Endothelial cell of umbilical vein (primary cell): ENCODE measurements around the gene RTEL1. TPM values are rescaled to one million over a fixed set of nuclear protein-coding genes. Genes with fewer than 3 reads are reported as not detected.
A peak's percentile ranks its signal among the peaks of the same experiment; 100 is the strongest.

Experiments used
- BruUV-seq: library from RNA; stranded (reverse); fragments of 400-500 nt; replicated peaks from 2 replicates; lab custom pipeline; 2021; lab: Mats Ljungman, UMichigan
- CTCF ChIA-PET: fragments of 300-600, 350-600 bp; sonication (Branson Sonifier 250); formaldehyde crosslinking; loops from one replicate; lab custom pipeline; 2021; ENCODE audit warnings: antibody characterized with exemption, inconsistent platforms; lab: Charles Lee
- POLR2A ChIA-PET: fragments of 300-600, 350-600 bp; sonication (Branson Sonifier 250); formaldehyde crosslinking; loops from one replicate; lab custom pipeline; 2021; ENCODE audit warnings: antibody characterized with exemption, inconsistent platforms; lab: Charles Lee
- DNase-seq: peaks from one replicate; pipeline ENCODE4 v3.0.0-alpha.2; 2011; ENCODE audit warnings: low read depth, low spot score
- FAIRE-seq: peaks from 2 replicates; lab custom pipeline; 2011; peaks lifted over from hg19 to GRCh38; lab: Jason Lieb, UNC
- H2AFZ ChIP-seq: 2 replicates; pipeline ENCODE4 v1.6.0; 2012; ENCODE audit warnings: low read depth, low read length, control low read depth, inconsistent platforms
- H3K27ac ChIP-seq: 2 replicates; pipeline ENCODE4 v1.5.1; 2011; ENCODE audit warnings: low read depth, mild to moderate bottlenecking, control low read depth, low read length, moderate library complexity; ENCODE audit not compliant: insufficient read depth
- H3K27me3 ChIP-seq, 2 experiments: 2 replicates each; pipeline versions ENCODE4 v1.6.0 to v1.6.1; 2011; ENCODE audit warnings: low read length in 2 of 2, mixed read lengths in 1 of 2; ENCODE audit not compliant: control insufficient read depth in 2 of 2, insufficient read depth in 2 of 2
- H3K36me3 ChIP-seq, 2 experiments: 2 replicates in 1 of 2; 3 replicates in 1 of 2; pipeline ENCODE4 v1.5.1; 2011; ENCODE audit warnings: low read length in 2 of 2, mild to moderate bottlenecking in 1 of 2, moderate library complexity in 1 of 2; ENCODE audit not compliant: control insufficient read depth in 2 of 2, insufficient read depth in 2 of 2; ENCODE audit errors: extremely low read depth in 1 of 2
- H3K4me1 ChIP-seq: 3 replicates; pipeline ENCODE4 v1.5.1; 2011; ENCODE audit warnings: mild to moderate bottlenecking, low read length; ENCODE audit not compliant: control insufficient read depth, insufficient read depth; ENCODE audit errors: extremely low read depth
- H3K4me2 ChIP-seq: 2 replicates; pipeline ENCODE4 v1.6.1; 2011; ENCODE audit warnings: low read length, control low read depth, mixed read lengths; ENCODE audit not compliant: insufficient read depth
- H3K4me3 ChIP-seq, 3 experiments: fragments of 200-600 bp in 1 of 3; sonication (generic), shearing (Covaris generic) in 1 of 3; replicated peaks in 1 of 3; 2 replicates each; pipeline ENCODE4 v1.5.1; 2011 to 2016; ENCODE audit warnings: control low read depth in 3 of 3, low read length in 3 of 3, mild to moderate bottlenecking in 2 of 3, inconsistent platforms in 1 of 3, low read depth in 1 of 3, moderate library complexity in 1 of 3; ENCODE audit not compliant: insufficient read depth in 1 of 3
- H3K79me2 ChIP-seq: 2 replicates; pipeline ENCODE4 v1.6.0; 2012; ENCODE audit warnings: low read length, inconsistent platforms; ENCODE audit not compliant: control insufficient read depth, insufficient read depth
- H3K9ac ChIP-seq: replicated peaks from 2 replicates; pipeline ENCODE3; 2011; ENCODE audit warnings: low read length, control low read depth; ENCODE audit not compliant: insufficient read depth; ENCODE audit errors: extremely low read depth
- H3K9me1 ChIP-seq: replicated peaks from 3 replicates; pipeline ENCODE4 v1.6.0; 2011; ENCODE audit warnings: mild to moderate bottlenecking, low read length; ENCODE audit not compliant: control insufficient read depth, insufficient read depth; ENCODE audit errors: extremely low read depth
- H3K9me3 ChIP-seq: replicated peaks from 2 replicates; pipeline ENCODE4 v1.5.1; 2012; ENCODE audit warnings: low read length, inconsistent platforms; ENCODE audit not compliant: control insufficient read depth, insufficient read depth
- H4K20me1 ChIP-seq: replicated peaks from 2 replicates; pipeline ENCODE3; 2011; ENCODE audit warnings: mild to moderate bottlenecking, low read length; ENCODE audit not compliant: control insufficient read depth, insufficient read depth; ENCODE audit errors: extremely low read depth
- EZH2 ChIP-seq: IDR thresholded peaks from 2 replicates; pipeline ENCODE4 v1.6.1; 2012; ENCODE audit warnings: borderline replicate concordance, low read depth, mild to moderate bottlenecking, moderate library complexity, low read length, inconsistent platforms; ENCODE audit not compliant: severe bottlenecking
- FOS ChIP-seq: IDR thresholded peaks from 2 replicates; pipeline ENCODE4 v1.6.1; 2011; ENCODE audit warnings: mild to moderate bottlenecking, low read length, moderate library complexity, borderline replicate concordance; ENCODE audit not compliant: insufficient read depth
- GATA2 ChIP-seq: IDR thresholded peaks from 2 replicates; pipeline ENCODE4 v1.7.0; 2011; ENCODE audit warnings: low read depth, mild to moderate bottlenecking, moderate library complexity, mixed read lengths, low read length; ENCODE audit not compliant: insufficient read length, insufficient read depth
- JUN ChIP-seq: IDR thresholded peaks from 2 replicates; pipeline ENCODE4 v1.6.1; 2011; ENCODE audit warnings: borderline replicate concordance, low read depth; ENCODE audit not compliant: insufficient read length, insufficient read depth
- POLR2A ChIP-seq: IDR thresholded peaks from 2 replicates; pipeline ENCODE4 v1.6.1; 2012; ENCODE audit warnings: low read depth, mild to moderate bottlenecking, control low read depth, low read length
- dilution Hi-C: fragments of 300-500 bp; cut with MboI; formaldehyde crosslinking; loops from one replicate; pipeline ENCODE4 v1.15.0; 2019; ENCODE audit warnings: low sequenced_read_pairs; ENCODE audit not compliant: extremely low pct_ligation_motif_present
- intact Hi-C: fragments of 100-400 bp; cut with micrococcal nuclease; formaldehyde crosslinking; loops from one replicate; pipeline ENCODE4 v1.10.0; 2022
- polyA plus RNA-seq, 4 experiments: library from polyadenylated mRNA; depleted of rRNA in 3 of 4; stranded (reverse) in 3 of 4; unstranded in 1 of 4; fragments of >200 nt; gene quantifications; 2 replicates each; pipeline versions ENCODE4 v1.2.1 to v1.2.3, GENCODE V29; 2011 to 2012; ENCODE audit warnings: missing spikeins in 1 of 4
- total RNA-seq: library from RNA; stranded (reverse); gene quantifications from 2 replicates; pipeline ENCODE4 v1.2.3, GENCODE V29; 2021
- TF ChIP-seq, protein P1 (sequence below): IDR thresholded peaks from 2 replicates; pipeline ENCODE4 v1.6.1; 2011; ENCODE audit not compliant: insufficient read depth, insufficient read length
- TF ChIP-seq, protein P2 (sequence below), 2 donors: IDR thresholded peaks; 1 replicate in 1 of 2; 2 replicates in 1 of 2; pipeline ENCODE4 v1.5.1; 2011; ENCODE audit warnings: low read length in 2 of 2, mild to moderate bottlenecking in 2 of 2, moderate library complexity in 2 of 2, control low read depth in 1 of 2, inconsistent platforms in 1 of 2, low read depth in 1 of 2; ENCODE audit not compliant: insufficient read depth in 1 of 2; ENCODE audit errors: extremely low read depth in 1 of 2

RTEL1 gene
- total and polyA plus RNA-seq, 2 donors (not counting 3 experiments of a cell fraction or from before 2014, with no cell fraction given), result 17.0 to 44.9 TPM

DNA sequence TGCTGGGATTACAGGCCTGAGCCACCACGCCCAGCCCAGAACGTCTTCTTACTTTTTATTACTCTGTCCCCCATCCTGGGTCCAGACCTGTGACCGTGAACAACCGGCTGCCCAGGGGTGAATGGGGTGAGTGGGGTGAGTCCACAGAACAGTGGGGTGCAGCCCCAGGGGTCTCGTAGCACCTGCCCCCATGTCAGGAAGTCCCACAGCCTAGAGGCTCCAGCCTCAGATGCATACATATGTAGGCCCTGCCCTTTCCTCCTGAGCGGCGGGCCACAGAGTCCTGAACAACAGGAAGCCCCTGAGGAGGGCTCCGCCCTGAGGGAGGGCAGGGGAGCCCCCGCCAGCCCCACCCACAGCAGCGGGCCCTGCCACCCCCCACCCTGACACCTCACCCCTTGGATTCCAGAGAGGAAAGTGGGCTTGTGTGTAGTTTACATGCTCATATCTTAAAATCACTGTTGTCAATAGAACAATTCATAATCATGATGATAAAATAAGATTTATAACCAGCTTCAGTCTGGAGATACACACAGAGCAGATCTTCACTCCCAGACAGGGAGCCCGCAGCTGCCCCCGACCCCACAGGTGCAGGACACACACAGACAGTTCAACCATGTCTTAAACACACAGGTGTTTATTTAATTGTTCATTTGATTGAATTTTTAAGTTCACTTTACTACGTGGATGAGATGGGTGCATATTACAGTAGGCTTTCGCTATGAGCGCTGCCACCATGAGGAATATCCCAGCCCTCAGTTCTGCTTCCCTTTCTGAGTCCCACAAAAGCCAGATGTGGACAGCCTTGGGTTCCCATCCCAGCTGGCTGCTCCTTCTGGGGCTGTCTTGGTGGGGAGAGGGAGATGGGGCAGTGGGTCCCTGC lies 18.8 kb upstream of the RTEL1 start:
- H3K9me3 ChIP-seq, result no peaks in the 10 kb centered on the region
- peak; percentile 66 for FAIRE-seq
- no peak overlapping the region for H3K4me3 ChIP-seq
- peaks cover 2% of the 10 kb centered on the region for H3K4me1 ChIP-seq
- H2AFZ ChIP-seq, result peak overlapping the region; percentile 94
- H3K36me3 ChIP-seq, result no peaks in the 10 kb centered on the region
- CTCF ChIA-PET, result interaction anchor here (0.8 kb wide), 1 partner anchor 101 kb away, joined by 3 read pairs; no protein-coding TSS in a partner anchor
- H3K9ac ChIP-seq, result no peak overlapping the region
- dilution Hi-C loops (no loop called here), intact Hi-C loops (loop anchor here (1.0 kb wide), 1 partner anchor 11 kb away; no protein-coding TSS in a partner anchor)
- POLR2A ChIA-PET, result no interaction called here
- no peaks in the 10 kb centered on the region for H3K9me1 ChIP-seq
- H3K4me2 ChIP-seq, result no peak overlapping the region
- H3K79me2 ChIP-seq, result no peaks in the 10 kb centered on the region
- BruUV-seq, result no TSS peak
- TF ChIP-seq FOS (no peak), POLR2A (no peak), JUN (no peak), GATA2 (no peak), EZH2 (no peak)
- TF ChIP-seq, protein P1, sequence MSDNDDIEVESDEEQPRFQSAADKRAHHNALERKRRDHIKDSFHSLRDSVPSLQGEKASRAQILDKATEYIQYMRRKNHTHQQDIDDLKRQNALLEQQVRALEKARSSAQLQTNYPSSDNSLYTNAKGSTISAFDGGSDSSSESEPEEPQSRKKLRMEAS, result no peak
- TF ChIP-seq, protein P2, sequence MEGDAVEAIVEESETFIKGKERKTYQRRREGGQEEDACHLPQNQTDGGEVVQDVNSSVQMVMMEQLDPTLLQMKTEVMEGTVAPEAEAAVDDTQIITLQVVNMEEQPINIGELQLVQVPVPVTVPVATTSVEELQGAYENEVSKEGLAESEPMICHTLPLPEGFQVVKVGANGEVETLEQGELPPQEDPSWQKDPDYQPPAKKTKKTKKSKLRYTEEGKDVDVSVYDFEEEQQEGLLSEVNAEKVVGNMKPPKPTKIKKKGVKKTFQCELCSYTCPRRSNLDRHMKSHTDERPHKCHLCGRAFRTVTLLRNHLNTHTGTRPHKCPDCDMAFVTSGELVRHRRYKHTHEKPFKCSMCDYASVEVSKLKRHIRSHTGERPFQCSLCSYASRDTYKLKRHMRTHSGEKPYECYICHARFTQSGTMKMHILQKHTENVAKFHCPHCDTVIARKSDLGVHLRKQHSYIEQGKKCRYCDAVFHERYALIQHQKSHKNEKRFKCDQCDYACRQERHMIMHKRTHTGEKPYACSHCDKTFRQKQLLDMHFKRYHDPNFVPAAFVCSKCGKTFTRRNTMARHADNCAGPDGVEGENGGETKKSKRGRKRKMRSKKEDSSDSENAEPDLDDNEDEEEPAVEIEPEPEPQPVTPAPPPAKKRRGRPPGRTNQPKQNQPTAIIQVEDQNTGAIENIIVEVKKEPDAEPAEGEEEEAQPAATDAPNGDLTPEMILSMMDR (IDR thresholded peaks at IDR 0.05; ENCODE audit: extremely low read depth in 1 of 2, insufficient read depth in 1 of 2, low read depth in 1 of 2, low read length in 2 of 2), result no peak
- no peaks in the 10 kb centered on the region for H3K27me3 ChIP-seq
- no peaks in the 10 kb centered on the region for H4K20me1 ChIP-seq
- H3K27ac ChIP-seq, result no peak overlapping the region
- no peak for DNase-seq
